B cell (primary cell): ENCODE measurements around the gene PKP2.

Source experiments
- CTCF ChIP-seq: fragments of 200-600 bp; IDR thresholded peaks from one replicate; pipeline ENCODE4 v1.8.0; 2022; ENCODE audit warnings: antibody characterized with exemption, mild to moderate bottlenecking
- EZH2 ChIP-seq: IDR thresholded peaks from 2 replicates; pipeline ENCODE4 v1.6.1; 2012; ENCODE audit warnings: borderline replicate concordance, low read depth, mild to moderate bottlenecking, moderate library complexity, low read length; ENCODE audit not compliant: insufficient read depth, poor library complexity, severe bottlenecking

GRCh38 chr12:32907166-32907565, 10.6 kb upstream of the PKP2 start:
- no peak for TF ChIP-seq CTCF
- TF ChIP-seq EZH2 = no peak
